HK-2 (cell line): Measurements from ENCODE around the gene RIN3.
A peak's percentile ranks its signal among the peaks of the same experiment; 100 is the strongest.

Experiments
- DNase-seq: peaks from one replicate; pipeline ENCODE4 v3.0.0-alpha.2; 2018; ENCODE audit not compliant: unreplicated experiment

RIN3 gene

GRCh38 chr14:92507174-92507768 lies 6.3 kb upstream of the RIN3 start:
- no peak for DNase-seq

GRCh38 chr14:92510972-92511371 lies 2.6 kb upstream of the RIN3 start:
- DNase-seq, result peak; percentile 12

DNA sequence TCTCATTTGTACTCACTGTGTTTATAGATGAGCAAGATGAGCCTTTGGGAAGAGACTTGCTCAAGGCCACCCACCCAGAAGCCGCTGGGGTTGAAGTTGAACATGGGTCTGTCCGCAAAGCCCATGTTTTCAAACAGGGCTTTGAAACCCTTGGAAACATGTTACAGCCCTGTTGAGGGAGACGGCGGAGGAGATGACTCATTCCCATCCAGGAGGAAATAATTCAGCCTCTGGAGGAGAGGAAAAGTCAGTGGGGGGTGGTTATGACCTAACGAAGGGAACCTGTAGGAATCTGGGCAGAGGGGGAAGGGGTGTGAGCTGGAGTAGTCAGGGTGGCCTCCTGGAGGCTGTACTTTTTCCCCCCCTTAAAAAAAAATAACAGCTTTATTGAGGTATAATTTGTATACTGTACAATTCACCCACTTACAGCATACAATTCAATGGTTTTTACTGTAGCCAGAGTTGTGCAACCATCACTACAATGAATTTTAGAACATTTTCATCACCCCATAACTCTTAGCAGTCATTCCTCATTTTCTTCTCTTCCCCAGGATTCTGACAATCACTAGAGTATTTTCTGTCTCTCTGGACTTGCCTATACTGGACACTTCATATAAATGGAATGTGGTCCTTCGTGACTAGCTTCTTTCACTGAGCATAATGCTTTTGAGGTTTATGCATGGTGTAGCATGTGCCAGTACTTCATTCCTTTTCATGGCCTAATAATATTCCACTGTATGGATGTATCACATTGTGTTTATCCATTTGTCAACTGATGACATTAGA lies 1.9 kb upstream of the RIN3 start:
- DNase-seq, result peak; percentile 61

DNA sequence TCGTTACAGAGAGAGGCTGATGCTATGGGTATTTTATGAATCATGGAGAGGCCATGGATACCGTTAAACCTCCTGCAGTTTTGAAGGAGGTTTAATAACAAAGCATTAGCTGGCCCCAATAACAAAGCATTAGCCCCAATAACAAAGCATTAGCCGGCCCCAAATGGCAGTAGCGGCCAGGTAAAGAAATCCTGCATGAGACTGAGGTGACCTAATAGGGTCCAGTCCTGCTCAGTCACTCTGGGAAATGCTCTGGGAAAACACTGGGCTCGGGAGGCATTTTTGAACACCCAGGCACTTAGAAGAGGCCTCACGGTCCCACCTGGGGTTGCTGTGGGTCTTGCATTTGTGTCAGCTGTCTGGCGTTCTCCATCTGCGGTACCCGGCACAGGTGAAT lies 776 bp upstream of the RIN3 start:
- no peak for DNase-seq

DNA sequence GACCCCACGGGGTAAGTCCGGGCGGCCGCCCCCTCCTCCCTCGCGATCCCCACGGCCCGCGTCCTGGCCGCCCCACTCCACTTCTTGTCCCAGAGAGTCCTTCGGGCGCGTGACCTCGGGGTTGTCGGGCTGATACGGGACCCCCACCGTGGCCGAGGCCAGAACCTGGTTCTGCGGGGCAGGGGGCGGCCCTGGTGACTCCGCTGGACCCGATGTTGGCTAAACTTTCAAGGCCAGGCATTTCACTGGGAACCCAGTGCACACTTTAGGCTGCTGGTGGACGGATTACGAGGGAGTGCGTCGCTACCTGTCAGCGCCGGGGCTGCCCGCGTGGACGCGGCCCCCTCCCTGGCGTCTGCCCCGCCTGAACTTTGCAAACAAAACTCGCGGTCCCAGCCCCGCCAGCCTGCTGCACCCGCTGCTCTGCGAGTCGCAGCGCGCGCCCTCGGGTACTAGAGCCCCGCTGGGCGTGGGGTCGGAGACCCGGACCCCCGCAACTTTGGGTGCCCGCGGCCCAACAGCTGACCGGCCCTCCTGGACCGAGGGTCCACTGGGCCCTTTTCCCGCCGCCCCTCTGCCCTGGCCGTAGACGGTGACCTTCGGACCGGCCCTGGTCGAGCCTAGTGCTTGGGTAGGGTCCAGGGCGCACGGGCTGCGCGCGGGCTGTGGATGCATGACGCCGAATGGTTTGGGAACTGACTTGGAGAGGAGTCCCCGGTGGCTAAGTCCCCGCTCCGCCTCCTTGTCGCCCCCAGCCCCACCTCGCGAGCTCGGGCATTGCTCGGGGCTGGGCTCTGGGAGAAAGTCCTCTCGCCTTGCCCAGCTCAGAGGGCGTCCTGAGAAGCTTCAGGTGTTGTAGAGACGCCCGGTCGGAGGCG lies 624 bp downstream of the RIN3 start:
- no peak for DNase-seq

DNA sequence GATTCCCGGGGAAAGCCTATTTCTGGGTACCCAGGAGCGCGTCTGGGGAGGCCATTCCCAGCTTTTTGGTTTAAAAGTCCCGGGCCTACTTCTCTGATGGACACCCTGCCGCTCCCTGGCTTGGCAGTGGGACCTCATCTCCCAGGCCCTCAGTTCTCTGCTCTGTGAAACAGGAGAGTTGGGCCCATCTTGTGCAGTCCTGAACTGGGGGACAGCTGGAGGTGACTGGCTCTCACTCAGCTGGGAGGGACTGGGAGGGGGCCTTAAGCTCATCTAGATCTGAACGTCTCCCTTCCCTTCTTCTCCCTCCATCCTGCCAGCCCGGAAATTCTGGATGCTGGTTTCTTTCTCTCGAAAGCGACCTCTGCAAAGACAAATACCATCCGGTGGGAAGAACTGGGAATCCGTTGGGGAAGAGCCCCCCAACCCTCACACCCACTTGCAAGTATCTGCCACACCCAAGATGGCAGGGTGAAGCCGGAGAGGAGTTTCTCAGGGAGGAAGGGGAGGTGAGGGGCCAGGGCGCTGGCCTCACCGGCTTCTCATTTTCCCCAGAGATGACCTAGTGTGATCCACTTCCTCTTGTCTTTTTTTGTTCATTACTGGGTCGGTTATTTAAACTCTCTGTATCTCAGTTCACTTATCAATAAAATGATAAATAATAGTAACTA lies 1.4 kb downstream of the RIN3 start:
- no peak for DNase-seq

DNA sequence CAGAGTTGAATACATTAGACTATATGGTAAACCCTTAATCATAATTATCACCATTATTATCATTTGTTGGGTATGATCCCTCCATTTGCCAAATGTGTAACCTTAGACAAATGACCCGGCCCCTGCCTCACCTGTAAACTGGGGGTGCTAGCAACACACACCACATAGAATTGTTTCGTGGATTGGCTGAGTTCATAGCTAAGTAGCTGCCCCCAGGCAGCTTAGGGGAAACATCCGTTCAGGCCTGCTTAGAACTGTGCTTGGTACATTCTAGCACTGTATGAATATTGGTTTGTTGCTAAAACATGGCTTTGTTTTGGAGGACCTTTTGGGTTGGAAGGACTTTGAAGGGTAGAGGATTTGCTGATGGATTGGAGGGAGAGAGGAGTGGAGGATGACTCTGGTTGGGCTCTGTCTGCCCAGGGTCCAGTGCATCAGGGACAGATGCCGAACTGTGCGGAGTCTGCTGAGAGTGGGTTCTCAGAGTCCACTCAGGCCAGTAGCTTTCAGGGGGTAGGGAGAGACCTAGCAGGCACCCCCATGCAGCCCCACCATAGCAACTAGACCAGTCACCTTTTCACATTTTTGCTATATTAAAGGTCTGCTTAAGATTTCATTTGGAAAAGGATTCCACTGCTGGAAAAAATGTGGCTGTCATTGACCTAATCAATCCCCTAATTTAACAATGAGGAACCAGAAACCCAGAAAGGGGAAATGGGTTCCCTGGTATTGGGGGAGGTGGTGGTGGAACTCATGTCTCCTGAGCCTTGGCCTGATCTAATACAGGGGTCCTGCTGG lies 2.2 kb downstream of the RIN3 start:
- no peak for DNase-seq

DNA sequence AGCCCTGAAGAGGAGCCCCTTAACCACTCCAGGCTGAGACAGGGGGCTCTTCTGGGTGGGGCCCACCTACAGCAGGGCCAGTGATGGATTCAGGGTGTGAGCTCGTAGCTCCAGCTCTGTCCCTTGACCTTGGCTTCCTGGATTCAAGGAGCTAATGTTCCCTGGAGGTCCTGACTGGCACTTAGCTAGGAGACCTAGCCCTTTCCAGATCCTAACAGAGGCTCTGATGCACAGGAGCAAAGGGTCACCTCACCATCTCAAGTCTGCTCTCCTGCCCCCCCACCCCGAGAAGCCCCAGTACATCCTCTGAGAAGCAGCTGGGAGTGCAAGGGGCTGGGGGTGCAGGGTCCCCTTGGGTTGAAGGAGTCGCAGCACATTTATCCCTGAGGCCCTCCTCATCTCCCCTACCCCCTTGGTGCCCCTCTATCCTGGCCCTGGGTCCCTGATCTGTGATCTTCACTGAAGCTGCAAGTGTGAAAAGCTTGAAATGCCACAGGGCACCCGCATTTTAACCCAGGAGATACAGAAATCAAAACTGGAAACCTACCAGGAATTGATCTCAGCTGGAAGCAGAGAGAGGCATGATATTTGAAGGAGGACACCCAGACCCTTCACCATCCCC lies 2.9 kb downstream of the RIN3 start:
- no peak for DNase-seq

DNA sequence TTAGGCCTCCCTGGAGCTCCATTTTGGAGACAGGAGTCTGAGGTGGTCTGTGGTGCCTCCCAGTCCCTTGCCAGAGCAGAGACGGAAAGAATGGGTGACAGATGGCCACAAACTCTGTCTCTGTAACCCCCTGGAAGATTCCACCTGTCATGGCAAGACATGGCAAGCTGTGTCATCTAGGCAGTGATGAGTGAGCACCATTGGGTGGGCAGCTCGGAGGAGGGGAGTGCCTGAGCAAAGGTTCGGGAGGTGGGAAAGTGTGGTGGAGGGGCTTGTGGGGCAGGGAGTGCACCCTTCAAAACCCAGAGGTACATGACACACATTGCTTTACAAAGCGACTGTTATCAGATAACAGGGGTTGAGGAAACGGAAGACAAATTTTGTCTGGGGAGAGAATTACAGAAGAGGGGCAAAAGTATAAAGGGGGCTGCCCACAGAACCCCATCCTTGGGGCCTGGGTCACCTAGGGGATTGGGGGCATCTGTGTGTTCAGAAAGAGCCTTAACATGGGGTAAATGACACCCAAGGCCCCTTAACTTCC lies 3.5 kb downstream of the RIN3 start:
- DNase-seq, result no peak

DNA sequence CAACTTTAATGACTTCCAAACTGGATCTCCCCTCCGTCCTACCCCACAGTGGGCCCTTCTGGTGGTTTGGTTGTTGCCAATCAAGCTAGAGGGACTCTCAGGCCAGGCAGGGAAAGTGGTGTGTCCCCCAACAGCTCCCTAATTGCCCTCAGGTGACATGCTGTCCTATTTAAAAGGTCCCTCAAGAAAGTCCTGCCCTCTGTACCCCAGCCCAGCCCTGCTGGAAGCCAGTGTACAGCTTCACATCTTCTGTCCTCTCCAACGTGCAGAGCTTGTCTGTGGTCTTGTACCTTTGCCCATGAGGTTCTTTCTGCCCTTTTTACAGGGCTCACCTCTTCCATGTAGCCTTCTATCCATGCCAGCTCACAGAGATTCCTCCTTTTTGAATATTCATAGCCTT lies 4.2 kb downstream of the RIN3 start:
- no peak for DNase-seq

DNA sequence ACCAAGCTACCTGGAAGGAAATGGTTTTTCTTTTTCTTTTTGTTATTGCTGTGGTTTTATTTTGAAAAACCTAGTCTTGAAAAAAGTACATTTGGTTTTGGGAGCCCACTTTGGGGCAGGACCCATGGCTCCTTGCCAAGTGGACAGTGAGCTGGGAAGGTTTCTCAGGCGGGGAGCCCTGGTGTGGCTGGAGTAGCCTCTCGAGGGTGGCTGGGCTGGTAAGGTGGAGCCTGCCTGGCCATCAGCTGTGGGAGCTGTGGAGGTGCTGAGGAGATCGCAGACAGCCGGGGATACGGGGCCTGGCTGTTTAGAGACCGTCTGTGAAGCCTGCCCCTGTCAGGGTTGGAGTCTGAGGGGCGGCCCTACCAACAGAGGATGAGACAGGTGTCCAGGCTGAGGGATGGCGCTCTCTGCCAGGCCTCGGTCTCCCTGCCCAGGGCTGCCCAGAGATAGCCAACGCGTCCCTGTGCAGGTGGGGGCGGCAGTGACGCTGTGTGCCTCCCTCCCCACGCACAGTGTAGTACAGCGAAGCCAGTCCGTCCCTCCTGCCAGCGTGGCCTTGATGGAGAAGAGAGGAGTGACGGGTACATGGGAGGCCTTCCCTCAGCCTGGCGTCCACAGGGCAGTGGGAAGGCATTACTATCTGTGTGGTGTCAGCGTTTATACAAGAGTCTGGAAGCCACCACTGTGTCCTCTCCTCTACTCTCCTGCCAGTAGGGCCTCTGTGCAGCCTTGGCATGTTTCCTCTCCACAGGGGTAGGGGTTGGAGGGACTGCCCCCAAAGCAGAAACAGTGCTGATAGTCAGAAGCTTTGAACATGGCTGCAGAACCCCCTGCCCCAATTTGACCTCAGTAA lies 5.9 kb downstream of the RIN3 start:
- no peak for DNase-seq

DNA sequence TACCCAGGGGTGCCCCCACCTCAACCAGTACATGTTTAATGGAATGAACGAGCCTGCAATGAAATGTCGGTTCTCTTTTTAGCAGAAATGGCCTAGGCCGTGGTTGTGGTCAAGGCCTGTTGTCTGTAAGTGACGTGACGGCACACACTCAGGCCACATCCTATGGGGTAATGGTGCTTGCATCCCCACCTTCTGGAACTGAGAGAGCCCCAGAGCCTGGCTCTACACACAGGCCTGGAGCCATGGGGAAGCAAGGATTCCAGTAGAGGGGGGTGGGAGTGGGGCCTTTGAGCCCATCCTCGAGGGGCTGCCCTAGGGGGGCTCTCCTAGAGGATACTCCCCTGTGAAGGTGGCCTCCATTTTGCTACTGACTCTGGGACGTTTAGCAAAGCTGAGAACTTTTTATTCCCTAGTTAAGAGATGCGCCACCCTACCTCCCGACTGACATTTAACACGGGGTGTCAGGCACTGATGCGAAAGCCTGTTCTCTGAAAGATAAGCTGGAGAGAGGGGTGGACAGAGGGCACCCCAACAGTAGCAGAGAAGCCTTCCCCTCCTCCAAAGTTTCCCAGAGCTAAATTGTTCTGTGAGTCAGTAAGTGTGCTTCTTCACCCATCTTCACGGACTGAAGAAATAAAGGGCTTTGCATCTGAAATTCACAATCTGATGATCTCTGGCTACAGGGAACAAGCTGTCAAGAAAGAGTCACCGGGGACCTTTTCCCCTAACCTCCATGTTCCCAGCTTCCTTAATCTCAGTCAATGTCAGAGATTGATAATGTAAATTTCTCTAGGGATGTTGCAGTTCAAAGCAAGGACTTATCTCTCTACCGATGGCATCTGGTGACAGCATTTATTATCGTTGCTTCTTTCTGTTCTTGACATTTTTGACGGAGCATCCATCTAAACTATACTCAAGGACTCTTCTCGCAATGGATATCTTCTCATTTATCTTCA lies 6.8 kb downstream of the RIN3 start:
- DNase-seq, result no peak

- no peak for DNase-seq
These were observed 7.5 kb downstream of the RIN3 start for GRCh38 chr14:92521058-92521415.

DNA sequence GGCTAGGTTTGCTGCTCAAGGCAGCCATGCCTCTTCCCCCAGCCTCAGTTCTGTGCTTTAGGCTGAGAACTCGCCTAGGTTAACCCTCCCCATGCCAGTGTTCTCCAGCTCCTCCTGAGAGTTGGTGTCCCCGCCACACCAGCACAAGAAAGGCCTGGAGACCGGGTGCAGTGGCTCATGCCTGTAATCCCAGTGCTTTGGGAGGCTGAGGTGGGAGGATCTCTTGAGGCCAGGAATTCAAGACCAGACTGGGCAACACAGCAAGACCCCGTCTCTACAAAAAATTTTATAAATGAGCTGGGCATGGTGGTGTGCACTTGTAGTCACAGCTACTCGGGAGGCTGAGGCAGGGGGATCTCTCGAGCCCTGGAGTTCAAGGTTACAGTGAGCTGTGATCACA lies 10.2 kb downstream of the RIN3 start:
- no peak for DNase-seq

DNA sequence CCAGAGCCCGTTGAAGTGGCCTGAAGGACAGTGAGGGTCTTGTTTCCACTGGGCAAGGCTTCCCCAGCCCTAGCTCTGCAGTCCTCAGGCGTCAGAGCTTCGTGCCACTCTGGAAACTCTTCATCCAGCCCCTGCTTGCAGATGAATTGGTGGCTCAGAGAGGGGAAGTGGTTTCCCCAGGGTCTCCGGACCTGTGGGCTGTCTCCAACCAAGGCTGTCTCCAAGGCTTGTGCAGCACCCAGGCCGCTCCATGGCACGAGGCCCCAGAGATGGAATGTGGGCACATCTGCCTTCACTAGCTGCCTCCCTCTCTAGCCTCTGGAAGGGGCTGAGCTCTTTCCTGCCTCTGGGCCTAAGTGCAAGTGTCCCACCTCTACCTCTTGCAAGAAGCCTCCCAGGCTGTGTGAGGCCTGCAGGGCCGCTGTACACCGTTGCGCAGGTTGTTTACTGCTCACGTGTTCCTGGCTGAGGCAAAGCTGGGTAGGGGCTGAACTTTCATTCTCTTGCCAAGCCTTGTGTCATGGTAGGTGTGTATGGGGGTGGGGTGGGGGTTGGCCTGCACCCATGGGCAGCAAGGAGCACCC lies 11.1 kb downstream of the RIN3 start:
- DNase-seq, result no peak

DNA sequence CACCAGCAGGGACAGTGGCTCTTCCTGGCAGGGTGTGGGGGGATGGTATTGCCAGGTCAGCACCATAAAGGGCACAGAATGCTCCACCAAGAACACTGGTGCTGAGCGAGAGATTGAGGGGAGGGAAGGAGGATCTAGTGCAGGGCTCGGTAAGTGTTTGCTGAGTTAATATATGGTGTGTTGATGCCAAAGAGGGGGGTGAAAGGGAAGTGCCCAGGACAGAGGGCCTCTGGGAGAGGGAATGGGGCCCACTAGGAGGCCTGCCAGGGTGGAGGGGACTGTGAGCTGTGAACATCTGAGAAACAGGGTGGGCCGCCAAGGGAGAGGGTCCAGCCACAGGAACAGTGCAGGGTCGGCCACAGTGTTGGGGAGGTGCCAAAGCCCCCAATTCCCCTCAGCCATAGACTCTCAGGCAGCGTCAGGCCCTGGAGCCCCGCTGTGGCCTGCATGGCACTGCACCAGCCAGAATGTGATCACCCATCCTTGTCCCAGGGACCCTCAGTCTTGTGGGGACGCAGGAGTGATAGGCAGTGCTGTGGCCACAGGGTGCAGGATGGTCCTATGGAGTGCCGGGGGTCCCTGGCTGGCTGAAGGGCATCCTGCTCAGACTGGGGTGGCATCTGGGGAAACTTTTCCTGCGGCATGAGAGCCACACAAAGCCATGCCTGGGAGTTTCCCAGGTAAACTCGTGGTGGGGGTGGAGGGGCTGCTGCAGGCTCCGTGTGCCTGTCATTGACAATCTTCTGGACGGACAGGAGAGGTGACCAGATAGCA lies 11.9 kb downstream of the RIN3 start:
- DNase-seq, result no peak

- DNase-seq, result no peak
These were observed 14.1 kb downstream of the RIN3 start for GRCh38 chr14:92527721-92528120.
